GM19023 (cell line): ENCODE results near the gene ADGRA3.

Source experiments
- ATAC-seq: cut with Tn5 transposase; IDR thresholded peaks from one replicate; pipeline ENCODE4 v1.9.1; 2021; ENCODE audit warnings: mild to moderate bottlenecking, moderate library complexity; ENCODE audit not compliant: unreplicated experiment

ADGRA3 gene

DNA sequence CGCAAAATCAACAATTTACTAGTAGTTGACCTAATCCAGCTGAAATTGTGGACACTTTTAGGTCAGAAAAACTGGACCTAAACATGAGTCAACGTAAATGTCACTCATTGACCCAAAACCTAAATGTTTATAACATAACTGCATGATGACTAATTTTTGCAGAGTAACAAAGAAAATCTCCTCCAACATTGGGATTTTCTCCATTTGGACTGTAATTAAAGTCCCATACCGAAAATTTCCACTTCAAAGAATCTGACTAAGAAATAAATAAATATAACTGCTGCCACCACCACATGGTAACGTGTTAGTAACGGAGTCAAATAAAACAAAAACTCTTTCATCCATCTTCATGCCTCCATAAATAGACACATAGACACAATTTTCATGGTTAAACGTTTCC lies 1.9 kb downstream of the ADGRA3 start:
- ATAC-seq = no peak

DNA sequence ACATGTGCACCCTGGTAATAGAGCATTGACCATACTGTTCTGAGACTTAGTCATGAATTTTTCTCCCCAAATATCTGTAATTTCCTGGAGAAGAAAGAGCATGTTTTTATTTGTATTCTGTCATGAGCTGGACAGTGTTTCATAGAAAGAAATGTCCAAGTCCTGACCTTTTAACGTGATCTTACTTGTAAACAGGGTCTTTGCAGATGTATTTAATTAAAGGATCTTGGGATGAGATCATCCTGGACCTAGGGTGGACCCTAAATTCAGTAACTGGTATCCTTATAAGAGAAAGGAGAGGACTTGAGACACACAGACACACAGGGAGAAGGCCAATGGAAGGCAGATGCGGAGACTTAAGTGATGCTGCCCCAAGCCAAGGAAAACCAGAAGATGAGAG lies 3.6 kb downstream of the ADGRA3 start:
- no peak for ATAC-seq

DNA sequence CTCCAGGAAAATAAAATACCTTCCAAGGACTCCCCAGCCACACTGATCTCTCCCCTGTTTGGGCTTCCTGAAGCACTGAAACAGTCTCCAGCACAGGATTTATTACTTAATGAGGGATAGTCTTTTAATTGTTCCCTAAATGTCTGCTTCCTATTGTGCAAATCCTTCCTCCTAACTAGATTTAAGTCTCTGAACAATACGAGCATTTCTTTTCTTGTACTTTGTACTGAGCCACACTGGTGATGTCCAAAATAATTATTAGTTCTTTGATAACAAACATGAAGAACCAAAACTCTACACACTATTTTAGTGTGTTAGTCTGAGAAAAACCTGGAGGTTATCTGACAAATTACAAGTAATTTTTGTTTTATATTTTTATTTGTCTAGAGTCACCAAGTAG lies 5.1 kb downstream of the ADGRA3 start:
- no peak for ATAC-seq

DNA sequence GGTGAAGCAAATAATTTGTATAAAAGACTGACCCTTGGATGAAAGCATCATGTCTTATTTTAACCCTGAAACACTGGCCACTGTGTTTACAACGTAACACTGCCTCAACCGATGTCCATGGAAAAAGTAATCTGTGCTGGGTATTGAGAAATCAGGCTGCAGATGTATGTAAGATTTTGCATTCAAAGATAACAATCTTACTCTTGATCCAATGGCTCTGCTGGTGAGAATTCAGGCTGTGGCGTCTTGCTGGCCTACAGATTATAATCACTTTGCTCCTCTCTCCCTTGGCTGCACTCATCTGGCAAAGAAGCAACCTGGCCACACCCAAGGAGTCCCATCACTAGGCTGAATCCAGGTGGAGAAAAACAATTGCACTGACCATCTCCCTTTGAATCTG lies 7.5 kb downstream of the ADGRA3 start:
- no peak for ATAC-seq

DNA sequence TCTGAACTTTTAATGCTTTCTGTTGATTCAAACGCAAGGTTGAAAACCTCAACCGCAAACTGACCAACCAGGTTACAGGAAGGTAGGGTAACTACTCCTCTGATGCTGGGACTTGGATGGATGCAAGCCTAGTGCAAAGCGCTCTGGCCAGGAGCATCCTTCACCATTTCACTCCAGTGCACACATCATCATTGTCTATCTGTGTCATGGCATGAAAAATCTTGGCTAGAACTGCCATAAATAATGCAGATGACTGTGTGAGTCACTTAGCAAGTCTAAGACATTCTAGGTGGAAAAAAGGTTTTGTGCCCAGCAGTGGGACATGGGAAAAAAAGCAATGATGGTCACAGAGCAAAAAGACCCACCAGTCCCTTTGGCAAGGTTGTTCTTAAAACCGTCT lies 10.9 kb downstream of the ADGRA3 start:
- no peak for ATAC-seq

DNA sequence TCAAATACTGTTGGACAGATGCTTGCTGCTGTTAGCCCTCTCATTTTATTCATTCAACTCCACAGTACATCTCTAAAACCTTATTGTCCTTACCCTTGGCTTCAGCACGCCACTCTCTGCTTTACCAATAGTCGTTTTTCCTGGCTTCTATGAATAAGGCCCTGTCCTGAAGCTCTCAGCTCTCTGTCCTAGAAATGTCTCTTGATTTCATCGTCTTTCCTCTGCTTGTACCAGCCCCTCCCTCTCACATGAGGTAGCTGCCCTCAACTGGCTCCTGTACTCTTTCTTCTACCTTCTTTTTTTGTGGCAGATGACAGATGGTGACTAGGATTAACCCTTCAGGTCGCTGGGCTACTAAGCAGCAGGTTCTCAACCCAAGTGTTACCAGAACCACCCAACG lies 11.4 kb downstream of the ADGRA3 start:
- no peak for ATAC-seq

DNA sequence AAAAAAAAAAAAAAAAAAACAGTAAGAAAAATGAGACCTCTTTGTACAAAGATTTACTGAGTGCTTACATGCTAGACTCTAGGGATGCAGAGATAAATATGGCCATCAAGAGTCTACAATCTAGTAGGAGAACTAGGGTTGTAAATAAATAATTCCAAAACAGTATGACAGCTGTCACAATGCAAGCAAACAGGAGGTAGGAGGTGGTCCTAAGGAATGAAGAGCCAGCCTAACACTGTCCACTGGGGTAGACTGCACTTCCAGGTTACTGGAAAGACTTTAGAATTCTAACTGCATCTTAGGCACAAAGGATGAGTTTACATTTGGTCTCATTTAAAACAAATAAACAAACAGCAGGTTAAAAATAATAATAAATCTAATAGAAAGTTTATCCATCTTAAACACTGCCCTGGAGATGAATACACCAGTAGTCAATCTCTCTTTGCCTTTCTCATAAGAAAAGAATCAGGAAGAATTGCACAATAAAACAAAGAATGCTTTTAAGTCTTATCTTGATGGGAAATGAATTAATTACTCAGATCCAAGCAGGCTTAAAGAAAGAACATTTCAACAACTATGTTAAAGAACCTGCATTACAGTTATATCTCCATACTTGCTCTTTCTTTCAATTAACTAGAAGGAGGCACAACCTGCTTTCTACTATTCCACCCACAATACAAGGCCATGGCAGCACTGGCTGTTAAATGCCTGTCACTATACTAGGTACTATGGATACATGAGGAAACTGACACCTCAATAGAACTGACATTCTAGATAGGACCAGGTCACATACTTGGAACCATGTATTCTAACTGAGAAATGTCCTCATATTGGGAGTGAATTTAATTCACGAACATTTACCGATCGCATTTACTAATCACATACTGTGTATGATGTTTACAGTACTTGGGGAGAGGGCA lies 12.7 kb downstream of the ADGRA3 start:
- ATAC-seq = no peak

DNA sequence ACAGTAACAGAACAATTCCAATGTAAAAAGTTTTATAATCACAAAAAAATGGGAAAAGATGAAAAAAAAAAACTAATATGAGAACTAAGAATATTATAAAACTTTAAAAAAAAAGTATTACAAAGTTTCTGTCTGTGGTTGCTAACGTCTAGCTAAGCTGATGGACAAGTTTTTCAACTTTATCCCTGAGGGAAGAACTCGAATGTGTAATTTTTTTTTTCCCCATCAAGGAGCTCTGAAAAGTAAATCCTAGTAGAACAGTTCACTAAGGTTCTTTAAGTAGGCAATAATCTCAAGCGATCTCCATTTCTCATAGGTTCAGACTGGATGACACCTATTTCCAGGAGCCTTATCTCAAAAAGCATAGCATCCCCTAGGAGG lies 14.2 kb downstream of the ADGRA3 start:
- no peak for ATAC-seq

DNA sequence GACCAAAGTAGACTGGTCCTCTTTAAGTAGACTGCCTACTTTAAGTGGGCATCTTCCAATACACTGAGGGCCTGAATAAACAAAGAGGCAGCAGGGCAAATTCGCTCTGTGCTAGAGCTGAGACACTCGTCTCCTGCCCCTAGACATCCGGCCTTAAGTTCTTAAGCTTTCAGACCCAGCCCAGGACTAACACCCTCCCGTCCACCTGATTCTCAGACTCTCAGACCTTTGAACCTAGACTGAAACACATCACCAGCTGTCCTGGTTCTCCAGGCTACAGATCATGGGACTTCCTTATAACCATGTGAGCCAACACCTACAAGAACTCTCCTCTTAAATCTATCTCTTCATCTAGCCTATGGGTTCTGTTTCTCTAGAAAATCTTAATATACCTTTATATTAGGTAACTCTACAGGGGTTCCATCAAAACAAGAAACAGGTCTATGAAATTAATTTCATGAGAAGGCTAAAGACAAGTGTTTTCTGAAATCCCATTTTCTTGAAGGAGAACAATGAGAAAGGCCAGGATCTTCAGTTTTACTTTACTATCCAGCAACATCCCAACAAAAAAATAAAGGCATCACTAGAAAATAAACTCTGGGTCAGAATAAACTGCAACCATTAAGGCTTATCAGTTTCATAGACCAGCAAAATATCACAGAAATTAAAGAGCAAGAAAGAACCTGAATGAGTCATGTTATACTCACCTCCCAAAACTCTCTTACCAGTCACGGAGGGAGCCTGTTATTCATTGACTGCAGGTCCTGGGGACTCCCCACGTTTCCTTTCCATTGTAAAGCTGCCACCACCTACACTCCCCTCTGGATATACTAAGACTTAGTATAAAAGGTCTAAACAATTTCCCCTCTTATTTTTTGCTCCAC lies 14.8 kb downstream of the ADGRA3 start:
- ATAC-seq = no peak

DNA sequence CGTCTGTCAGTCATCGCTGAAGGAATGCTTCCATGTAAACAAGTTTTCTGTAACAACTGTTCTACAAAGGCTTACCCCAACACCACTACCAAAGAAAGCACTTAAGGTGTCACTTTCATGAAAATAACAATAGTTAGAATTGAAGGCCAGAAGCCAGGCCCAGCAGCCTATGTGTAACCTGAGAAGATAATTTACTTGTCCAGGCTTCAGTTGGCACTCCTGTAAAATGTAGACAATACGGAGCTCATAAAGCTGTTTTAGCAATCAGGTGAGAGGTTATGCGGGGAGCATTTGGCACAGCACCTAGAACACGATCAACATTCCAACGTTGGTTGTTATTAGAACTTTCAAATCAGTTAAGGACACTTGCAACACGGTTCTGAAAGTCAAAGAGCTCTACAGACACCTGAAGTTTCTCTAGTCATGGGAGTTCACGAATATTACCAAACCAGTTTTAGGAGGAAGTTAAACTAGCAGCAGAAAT lies 15.7 kb downstream of the ADGRA3 start:
- no peak for ATAC-seq

DNA sequence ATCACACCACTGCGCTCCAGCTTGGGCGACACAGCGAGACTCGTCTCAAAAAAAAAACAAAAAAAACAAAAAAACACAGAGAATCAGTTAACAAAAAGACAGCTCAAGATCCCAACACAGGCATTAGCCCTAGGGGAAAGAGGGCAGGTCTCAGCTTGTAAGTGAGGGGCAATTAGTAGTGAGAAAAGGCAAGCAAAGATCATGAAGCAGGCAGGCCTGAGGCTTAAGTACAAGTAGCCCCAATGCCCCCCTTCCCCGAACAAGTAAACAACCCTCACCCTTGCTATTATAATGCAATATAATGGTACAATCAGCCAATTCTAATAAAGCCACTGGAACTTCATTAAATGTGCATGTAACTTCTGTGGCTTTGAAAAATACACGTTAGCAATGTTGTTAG lies 17.0 kb downstream of the ADGRA3 start:
- no peak for ATAC-seq

DNA sequence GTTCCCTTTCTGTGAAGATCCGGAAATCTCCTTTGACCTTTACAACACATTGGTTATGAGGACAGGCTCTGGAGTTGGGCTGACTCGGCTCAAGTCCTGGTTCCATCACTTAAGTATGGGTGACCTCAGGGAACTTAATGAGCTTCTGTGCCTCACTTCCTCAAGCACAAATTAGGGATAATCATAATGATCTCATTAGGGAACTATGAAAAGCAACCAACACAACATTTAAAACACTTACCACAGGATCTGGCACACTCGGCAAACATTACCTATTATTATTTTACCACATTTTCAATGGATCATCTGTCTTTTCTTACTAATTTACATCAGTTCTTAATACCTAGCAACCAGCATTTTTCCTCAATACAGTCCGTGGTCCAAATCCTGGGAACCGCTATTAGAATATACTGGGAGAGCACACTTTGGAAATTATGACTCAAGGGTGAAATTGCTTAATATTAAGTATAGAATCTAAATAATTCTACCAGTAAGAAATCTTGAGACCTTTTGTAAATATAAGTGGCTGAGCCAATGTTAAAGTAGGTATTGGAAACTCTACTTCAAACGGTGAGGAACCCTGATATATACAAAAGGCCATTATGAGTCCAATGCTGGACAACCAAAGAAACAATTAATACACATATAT lies 19.6 kb downstream of the ADGRA3 start:
- ATAC-seq = no peak

DNA sequence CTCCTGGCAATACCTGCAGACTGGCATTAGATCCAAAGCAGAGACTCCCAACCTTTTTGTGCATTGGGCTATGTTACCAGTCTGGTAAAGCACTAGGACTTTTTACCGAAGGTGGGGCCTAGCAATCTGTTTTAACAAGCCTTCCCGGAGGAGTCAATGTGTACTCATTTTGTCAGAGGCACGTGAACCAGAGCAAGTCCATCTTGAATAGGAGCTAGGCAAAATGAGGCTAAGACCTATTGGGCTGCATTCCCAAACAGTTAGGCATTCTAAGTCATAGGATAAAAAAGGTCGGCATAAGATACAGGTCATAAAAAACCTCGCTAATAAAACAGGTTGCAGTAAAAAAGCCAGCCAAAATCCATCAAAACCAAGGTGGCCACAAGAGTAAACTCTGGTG lies 22.3 kb downstream of the ADGRA3 start:
- ATAC-seq = no peak

DNA sequence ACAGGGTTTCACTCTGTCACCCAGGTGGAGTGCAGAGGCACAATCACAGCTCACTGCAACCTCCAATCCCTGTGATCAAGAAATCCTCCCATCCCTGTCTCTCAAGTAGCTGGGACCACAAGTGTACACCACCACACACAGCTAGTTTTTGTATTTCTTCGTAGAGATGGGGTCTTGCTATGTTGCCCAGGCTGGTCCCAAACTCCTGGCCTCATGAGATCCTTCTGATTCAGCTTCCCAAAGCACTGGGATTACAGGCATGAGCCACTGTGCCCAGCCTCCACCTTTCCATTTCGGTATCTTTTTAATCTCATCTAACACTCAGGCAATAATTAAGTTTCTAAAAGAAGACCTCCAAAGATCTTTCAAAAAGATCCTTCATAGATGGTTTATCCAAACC lies 22.9 kb downstream of the ADGRA3 start:
- no peak for ATAC-seq

DNA sequence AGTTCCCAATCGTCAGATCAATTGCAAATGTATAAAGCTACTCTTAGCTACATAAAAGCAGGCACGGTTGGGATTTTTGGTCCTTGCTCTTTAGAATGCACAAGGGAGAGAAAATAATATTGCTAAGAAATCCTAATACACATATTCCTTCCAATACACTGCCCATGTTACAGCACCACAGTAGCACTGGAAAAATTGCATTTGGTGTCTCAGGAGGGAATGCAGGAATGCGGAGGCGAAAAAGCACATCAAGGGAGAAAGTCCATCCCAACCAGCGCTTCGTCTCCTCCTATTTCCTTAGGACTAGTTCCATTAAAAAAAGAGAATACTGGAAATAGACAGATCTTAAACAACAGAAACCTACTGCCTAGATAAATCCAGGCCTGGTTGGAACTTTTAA lies 23.9 kb downstream of the ADGRA3 start:
- ATAC-seq = no peak

DNA sequence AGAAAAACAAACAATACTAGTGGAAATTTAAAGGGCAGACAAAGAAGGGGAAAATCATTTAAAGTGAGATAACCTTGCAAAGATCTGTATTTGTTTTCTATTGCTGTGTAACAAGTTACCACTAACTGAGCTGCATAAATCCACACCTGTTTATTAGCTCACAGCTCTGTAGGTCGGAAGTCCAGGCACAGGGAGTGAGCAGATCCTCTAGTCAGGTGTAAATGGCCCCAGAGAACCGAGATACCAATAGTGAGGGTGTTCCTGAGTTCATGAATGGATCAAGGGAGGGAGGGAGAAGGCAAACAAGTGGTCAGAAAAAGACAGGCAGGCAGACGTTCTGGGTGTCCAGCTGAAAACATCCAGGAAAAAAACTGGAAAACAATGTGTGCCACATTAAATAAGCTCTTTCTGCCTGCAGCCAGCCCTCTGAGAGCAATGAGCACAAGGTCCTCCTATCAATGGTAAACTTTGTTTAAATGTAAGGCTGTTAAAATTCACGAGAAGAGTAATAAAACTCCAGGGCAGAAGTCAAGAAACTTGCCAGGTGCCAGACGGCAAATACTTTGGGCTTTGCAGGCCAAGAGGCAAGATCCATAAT lies 25.0 kb downstream of the ADGRA3 start:
- ATAC-seq = no peak

DNA sequence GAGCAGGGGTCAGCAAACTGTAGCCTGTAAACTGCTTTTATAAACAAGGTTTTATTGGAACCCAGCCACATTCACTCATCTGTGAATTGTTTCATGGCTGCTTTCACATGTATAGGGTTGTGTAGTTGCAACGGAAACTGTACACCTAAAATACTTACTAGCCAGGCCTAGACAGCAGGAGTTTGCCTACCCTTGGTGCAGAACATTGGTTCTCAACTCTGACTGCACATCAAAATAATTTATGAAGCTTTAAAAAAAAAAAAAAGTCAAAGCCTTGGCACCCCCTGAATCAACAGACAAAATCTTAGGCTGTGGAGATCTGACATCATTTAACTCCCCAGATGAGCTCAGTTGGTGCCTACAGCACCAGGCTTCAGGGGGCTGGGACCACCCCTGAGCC lies 27.8 kb downstream of the ADGRA3 start:
- no peak for ATAC-seq

DNA sequence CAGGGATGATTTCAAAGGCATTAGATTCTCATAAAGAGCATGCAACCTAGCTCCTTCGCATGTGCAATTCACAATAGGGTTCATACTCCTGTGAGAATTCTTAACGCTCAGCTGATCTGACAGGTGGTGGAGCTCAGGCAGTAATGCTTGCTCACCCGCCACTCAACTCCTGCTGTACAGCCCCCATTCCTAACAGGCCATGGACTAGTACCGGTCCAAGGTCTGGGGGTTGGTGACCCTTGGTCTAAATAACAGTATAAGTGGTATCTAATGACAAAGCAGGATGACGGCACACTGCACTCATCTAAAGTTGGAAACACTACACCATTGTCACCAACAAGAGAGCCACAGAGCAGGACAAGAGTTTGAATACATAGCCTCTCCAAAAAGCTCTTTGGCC lies 28.5 kb downstream of the ADGRA3 start:
- ATAC-seq = no peak

DNA sequence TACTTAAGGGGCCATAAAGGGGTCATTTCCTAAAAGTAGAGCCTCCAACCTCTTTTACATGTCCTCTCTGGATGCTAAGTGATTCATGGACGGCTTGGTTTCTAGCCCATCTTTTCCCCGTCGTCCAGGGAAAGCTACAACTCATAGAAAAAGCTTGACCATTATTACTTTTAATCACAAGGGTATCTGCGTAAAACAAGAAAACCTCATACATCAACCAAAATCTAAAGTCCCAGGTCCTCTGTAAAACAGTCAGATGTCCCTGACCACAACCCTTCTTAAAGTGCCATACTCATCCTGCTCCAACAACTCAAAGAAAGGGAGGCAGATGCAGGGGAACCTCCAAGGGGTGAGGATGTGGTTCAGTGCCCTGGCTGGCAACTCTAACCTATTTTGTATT lies 29.6 kb downstream of the ADGRA3 start:
- ATAC-seq = no peak

DNA sequence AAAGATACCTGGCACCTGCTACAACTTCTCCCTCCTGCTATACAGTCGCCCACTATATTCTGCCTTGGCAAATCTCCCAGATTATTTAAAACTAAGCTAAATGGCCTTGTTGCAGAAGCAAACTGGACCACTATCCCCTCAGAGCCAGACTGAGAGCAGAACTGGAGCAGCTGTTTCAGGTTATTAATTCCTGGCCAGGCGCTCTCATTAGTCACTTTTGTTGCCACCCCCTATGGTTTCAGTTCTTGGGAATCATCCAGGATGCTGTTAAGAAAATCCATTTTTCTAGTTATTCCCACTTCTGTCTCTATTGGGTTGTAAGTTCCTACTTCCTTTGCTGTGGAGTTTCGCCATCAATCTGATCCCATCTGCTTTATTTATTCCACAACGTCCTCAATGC lies 30.1 kb downstream of the ADGRA3 start:
- ATAC-seq = no peak

DNA sequence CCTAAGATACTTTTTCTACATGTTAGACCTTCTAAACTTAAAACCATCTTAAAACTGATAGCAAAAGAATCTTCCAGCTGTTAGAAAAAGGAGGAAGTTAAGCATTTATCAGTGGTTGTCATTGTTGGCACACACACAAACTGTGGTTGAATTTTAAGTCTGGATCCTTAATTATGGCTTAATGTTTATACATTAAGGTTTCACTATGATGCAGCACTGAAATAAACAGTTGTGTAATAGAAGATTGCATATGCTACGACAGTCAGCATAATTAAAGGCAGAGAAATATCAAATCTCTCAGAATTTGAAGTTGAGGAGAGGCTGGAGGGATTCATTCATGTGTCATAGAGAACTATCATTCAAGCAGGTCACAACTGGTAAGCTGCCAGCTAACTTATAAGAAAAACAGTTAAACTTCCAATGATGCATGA lies 32.3 kb downstream of the ADGRA3 start:
- ATAC-seq = no peak
